NCI-H748 (cell line): ENCODE measurements around the gene ZBTB8B.
A peak's percentile ranks its signal among the peaks of the same experiment; 100 is the strongest.
"Not testable (repeated sequence)": the region's sequence is repeated elsewhere in the genome, so short reads cannot be mapped to it uniquely, and the experiment has no call there.

Source experiments
- DNase-seq: peaks from one replicate; lab custom pipeline; 2025; ENCODE audit not compliant: unreplicated experiment; lab: John Stamatoyannopoulos, UW

ZBTB8B gene

DNA sequence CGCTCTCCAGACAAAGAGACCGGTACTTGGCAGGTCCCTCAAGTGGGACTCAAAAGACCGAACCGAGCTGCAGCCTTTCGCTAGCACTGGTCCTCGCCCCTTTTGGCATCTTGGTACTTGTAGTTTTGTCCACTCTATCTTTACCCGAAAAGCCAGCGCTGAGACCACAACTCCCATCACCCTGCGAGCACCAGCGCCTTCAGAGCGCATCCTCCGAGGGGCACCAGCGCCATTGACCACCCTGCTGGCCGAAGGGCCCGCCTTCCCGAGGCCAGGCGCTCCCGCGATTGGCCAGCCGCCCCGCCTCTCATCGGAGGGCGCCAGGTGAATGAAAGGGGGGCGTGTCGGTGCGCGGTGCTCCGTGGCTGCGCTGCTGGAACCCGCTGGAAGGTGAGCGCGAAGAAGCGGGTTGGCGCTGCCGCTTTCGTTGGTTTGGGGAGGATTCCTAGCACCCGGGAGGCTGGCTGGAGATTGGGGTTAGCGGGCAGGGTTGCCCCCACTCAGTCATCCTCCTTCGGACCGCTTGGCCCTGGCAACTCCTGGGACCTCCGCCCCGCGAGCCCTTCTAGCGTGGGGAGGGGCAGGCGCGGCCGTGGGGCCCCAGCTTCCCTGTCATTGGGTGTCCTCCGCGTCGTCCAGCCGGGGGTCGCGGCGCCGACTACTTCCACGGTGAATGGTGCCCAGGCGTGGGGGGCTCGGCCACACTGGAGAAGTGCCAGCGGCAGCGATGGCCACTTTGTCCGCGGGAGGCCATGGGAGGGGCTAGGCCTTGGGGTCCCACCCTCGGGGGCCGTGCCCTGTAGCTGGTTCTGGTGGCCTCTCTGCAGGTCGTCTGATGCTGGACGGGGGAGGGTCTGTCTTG is at the start of gene ZBTB8B:
TSS of gene ZBTB8B (plus strand) at position 357 of the 862 bp plus-strand sequence. CDS start 5,553 bp downstream, outside the sequence.
- DNase-seq: peak; percentile 95

DNA sequence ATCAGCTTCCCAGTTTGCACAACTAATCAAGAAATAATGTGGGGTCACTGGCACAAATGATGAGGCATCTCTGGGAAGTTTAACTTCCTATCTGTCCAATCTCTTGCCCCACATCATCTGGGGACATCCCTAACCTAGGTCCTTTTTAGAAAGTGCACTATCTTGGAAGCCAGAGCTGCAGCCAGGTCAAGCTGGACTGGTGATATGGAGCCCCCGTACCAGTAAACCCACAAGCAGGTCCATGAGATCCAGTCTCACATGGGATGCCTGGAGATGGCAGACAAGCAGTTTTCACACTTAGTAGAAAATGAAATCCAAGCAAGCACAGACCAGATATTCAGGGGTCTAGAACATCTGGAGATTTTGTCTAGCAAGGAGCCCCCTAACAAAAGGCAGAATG is 43.1 kb upstream of the ZBTB8B start:
- no peak for DNase-seq

DNA sequence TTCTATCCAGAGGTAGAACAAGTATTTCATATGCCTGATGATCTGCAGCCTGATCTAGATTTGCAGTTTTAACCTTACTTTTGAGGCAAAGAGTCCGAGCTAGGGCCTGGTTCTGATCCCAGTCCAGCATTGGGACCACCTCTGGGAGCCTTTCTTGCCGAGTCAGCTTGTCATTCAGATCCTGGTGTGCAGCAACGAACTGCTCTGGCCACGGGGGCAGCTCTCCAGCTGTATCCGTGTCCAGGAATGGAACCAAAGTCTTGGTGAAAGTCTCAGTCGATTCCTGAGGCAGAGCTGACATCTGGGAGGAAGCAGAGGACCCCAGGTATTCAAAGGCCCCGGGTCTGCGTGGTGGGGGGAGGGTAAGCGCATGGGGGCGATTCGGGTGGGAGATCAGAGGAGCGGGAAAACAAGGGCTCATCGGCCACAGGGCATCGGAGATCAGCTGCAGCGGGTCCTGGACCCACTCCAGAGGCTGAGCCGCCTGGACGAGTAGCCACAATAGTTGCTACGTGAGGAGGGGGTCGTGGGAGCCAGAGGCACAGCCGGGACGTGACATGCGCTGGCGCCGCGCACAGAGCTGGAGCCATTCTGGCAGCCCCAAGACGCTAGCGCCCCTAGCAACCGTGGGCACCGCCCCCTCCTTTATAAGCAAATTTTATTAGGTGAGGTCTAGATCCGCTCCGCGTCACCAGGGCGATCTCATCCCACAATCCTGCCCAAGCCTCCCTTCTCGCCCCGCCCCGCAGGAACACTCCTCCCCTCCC is 38.2 kb upstream of the ZBTB8B start:
- peak; percentile 85 for DNase-seq

DNA sequence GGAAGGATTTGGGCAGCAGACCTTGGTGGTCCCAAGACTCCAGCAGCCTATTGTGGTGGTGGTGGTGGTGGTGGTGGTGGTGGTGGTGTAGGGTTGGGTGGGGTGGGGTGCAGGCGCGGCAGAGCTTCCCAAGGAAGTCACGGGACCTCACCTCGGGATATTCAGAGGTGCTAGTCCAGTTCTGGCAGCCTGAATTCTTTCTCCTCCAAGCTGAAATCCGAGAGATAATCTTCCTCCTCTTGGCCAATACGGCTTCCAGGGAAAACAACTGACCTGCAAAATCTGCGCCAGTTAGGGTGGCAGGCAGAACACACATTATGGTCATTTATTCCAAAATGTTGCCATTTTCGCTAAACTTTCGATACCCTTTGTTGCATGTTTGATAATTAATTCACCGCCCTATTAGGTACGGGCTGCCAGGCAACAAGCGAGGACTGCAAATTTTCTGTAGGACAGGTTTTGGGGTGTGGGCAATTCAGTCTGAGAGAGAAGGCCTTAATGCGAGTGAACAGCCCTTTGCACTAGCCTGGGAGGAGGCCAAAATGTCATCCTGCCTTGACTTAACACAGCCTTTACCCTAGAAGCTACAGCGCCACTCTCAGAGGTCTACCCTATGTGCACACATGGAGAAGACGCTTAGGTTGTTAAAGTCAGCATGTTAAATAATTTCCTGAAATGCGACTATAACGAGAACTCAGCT is 37.5 kb upstream of the ZBTB8B start:
- no peak for DNase-seq

DNA sequence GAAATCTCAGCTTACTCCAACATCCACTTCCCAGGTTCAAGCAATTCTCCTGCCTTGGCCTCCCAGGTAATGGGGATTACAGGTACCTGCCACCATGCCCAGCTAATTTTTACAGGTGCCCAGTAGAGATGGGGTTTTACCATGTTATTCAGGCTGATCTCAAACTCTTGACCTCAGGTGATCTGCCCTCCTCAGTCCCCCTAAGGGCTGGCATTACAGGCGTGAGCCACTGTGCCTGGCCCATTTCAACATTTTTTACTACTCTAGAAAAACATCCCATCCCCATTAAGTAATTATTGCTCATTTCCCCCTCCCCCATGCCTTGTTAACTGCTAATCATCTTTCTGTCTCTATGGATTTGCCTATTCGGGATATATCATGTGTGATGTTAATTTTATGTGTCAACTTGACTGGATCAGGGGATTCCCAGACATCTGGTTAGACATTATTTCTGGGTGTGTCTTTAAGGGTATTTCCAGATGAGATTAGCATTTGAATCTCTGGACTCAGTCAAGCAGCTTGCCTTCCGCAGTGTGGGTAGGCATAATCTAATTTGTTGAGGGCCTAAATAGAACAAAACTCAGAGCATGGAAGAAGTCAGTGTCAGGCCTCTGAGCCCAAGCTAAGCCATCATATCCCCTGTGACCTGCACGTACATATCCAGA is 33.0 kb upstream of the ZBTB8B start:
- no peak for DNase-seq

DNA sequence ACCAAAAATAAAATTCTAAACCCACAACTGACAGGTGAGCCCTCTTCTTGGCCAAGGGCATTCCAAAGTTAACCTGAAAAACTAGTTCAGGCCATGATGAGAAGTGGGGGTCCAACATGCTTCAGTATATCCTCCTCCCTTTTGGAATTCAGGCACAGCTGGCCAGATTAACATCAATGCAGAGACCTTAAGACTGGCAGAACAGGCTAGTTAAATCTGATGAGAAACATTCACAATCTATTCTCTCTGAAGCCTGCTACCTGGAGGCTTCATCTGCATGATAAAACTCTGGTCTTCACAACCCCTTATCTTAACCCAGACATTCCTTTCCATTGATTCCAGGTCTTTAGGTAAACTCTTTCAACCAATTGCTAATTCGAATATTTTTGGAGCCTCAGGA is 26.7 kb upstream of the ZBTB8B start:
- no peak for DNase-seq

DNA sequence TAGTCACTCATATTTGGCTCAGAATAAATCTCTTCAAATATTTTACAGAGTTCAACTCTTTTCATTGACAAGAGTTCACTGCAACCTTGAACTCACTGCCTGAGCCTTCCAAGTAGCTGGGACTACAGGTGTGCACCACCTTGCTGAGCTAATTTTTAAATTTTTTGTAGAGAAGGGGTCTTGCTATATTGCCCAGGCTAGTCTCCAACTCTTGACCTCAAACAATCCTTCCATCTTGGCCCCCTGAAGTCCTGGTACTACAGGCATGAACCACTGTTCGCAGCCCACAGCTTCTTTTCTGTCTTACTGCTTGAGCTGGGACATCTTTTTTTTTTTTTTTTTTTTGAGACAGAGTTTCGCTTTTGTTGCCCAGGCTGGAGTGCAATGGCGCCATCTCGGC is 26.1 kb upstream of the ZBTB8B start:
- DNase-seq: not testable (repeated sequence)

DNA sequence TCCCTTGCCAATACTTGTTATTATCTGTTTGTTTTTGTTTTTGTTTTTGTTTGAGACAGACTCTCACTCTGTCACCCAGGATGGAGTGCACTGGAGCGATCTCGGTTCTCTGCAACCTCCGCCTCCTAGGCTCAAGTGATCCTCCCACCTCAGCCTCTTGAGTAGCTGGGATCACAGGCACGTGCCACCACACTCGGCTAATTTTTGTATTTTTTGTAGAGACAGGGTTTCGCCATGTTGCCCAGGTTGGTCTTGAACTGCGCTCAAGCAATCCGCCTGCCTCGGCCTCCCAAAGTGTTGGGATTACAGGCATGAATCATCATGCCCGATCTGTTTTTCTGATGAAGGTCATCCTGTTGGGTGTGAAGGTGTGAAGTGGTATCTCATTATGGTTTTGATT is 23.4 kb upstream of the ZBTB8B start:
- not testable (repeated sequence) for DNase-seq

DNA sequence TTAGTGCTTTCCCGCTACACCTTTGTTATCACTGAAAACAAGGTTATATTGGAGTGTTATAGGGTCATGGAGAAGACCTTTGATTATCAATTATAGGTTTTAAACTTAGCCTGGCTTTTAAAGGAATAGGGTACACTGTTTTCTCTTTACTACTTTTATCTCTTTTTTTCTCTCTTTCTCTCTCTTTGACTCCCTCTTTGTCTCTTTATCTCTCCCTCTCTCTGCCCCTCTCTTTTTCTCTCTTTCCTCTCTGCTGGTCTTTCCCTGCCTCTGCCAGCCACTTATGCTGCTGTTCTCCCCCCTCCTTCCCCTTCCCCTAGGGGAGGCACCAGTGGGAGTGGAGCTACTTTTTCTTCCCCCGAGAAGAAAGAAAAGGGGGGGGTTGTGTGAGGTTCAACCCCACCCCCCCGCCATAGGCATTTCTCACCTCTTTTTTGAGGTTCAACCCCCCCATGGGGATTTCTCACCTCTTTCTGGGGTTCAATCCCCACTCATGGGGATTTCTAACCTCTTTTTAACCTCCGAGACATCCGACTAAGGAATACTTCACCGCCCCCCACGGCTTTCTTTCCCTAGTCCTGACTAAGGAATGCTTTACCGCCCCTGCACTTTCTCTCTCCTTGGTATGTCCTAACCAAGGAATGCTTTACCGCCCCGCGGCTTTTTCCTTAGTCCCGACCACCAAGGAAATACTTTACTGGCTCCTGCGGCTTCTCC is 17.2 kb upstream of the ZBTB8B start:
- no peak for DNase-seq

DNA sequence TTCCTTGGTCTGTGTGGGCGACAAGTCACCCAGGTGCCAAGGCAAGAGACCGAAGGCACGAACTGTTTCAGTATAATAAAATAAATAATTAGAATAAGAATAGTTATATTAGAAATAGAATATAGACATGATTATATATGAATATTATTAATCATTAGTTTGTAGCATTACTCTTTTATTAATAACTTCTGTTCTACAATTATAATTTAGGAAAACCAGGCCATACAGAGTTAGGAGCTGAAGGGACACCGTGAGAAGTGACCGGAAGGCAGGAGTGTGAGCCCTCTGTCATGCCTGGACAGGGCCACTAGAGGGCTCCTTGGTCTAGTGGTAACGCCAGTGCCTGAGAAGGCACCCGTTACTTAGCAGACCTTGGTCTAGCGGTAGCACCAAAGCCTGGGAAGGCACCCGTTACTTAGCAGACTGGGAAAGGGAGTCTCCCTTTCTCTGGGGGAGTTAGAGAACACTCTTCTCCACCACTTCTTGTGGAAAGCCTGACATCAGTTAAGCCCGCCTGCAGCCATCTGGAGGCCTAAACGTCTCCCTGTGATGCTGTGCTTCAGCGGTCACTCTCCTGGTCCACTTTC is 16.6 kb upstream of the ZBTB8B start:
- DNase-seq: peak; percentile 73

DNA sequence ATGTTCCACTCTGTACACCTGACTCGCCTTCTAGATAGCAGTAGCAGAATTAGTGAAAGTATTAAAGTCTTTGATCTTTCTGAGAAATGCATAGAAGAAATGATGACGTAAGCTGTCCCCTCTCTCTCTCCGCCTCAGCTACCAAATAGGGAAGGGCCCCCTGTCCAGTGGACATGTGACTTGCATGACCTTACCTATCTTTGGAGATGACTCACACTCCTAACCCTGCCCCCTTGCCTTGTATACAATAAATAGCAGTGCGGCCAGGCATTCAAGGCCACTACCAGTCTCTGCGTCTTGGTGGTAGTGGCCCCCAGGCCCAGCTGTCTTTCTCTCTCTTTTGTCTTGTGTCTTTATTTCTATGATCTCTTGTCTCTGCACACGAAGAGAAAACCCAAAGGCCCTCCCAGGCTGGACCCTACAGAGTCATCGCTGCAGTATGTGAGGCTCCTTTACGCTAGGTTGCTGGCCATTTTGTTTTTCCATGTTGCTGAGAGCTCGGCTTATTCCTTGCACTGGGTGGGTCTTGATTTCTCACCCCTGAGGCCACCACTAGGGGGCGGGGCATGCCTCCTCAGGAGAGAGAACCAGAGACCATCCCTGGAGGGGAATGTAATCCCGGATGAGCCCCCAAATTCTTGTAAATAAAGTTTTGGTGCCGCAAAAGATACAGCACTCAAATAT is 16.0 kb upstream of the ZBTB8B start:
- DNase-seq: peak; percentile 8

DNA sequence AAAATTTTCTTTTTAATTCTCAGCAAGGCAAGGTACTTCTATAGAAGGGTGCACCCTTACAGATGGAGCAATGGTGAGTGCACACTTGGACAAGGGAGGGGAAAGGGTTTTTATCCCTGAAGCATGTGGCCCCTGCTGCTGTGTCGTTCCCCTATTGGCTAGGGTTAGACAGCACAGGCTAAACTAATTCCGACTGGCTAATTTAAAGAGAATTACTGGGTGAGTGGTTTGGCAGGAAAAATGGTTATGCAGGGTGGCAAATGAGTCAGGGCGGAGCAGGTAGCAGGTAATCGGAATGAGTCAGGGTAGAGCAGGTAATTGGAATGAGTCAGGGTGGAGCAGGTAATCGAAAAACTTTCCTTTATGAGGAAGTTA is 15.4 kb upstream of the ZBTB8B start:
- not testable (repeated sequence) for DNase-seq

DNA sequence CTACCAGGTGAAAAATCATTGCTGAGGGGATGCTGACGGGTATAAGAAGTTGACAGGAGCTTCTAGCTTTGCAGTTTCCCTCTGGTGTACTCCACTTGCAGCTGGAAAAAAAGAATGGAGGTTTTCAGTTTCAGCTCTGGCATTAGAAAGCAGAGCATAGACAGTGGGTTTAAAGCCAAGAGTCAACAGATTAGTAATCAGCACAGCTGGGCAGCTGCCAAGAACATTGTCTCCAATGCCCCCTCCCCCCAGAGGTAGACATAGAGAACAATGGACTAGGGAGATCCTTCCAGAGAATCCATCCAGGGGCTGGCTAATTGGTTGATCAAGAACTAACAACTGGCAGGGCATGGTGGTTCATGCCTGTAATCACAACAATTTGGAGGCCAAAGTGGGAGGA is 10.1 kb upstream of the ZBTB8B start:
- peak; percentile 86 for DNase-seq

DNA sequence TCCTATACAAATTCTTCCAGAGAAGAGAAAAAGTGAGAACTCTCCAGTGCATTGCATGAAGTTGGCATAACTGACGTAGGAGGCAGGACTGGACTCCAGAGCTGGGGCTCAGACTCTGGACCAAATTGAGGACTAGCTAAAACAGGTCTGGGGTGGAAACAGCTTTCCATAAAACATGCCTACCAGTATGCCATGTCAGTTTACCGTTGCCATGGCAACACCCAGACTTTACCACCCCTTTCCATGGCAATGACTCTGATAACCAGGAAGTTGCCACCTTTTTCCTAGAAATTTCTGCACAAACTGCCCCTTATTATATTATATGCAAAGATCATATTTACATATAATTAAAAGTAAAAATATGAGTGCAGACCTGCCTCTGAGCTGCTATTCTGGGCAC is 8.9 kb upstream of the ZBTB8B start:
- DNase-seq: no peak

DNA sequence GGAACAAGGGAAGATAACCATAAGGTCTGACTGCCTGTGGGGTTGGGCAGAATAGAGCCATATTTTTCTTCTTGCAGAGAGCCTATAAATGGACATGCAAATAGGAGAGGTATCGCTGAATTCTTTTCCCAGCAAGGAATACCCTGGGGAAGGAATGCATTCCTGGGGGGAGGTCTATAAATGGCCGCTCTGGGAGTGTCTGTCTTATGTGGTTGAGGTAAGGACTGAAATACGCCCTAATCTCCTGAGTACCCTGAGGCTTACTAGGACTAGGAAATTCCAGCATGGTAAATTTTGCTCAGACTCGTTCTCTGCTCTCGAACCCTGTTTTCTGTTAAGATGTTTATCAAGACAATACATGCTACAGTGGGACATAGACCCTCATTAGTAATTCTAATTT is 6.1 kb upstream of the ZBTB8B start:
- DNase-seq: not testable (repeated sequence)

DNA sequence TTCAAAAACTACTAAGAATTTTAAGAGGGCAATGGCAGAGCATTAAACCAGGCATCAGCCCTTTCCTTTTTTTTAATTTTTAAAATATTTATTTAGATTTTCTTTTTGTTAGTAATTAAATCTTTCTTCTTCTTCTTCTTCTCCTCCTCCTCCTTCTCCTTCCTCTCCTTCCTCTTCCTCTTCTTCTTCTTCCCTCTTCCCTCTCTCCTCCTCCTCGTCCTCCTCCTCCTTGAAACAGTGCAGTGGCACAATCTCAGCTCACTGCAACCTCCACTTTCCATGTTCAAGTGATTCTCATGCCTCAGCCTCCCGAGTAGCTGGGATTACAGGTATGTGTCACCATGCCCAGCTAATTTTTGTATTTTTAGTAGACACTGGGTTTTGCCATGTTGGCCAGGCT is 1.9 kb upstream of the ZBTB8B start:
- not testable (repeated sequence) for DNase-seq

DNA sequence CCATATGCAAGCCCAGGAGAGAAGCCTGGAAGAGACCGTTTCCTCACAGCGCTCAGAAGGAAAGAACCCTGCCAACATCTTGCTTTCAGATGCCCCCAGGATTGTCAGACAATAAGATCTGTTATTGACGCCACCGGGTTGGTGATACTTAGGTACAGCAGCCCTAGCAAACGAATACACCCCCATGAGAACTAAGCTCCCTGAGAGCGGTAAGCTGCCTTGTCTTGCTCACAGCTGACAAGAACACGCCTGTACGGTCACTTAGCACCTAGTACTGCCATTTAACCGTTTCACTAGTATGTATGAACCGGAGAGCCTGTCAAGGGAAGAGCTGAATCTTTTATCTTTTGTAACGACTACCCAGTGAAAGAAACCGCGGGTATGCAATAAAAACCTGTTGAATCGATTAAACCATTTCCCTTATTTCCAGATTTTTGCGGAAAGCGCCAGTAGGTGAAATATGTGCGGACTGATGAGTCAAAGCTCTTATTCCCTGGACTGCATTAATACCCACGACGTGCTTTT is 619 bp upstream of the ZBTB8B start:
- peak; percentile 53 for DNase-seq

DNA sequence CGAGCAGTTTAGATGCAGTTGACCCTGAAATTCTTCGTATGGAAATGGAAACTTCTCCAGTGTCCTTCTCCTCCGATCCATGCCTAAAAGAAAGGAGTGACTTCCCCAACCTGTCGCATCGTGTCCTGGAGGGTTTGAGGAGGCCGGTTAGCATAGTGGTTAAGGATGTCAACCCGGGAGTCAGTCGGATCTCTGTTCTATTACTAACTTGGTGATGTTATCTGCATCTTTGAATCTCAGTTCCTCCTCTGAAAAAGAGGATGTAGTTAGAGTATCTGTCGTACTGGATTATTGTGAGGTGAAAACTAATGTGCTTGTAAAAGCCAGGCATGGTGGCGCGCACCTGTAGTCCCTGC is 684 bp downstream of the ZBTB8B start:
- DNase-seq: no peak

DNA sequence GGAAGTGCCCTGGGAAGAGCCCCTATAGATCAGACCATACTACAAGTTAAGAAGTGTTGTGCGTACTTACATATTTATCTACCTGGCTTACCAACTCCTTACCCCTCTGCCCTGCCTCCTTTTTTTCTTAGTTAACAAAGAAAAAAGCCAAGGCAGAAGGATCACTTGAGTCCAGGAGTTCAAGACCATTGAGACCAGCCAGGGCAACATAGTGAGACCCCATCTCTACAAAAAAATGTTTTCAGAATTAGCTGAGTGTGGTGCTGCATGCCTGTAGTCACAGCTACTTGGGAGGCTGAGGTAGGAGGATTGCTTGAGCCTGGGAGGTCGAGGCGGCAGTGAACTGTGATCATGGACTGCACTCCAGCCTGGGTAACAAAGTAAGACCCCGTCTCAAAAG is 1.9 kb downstream of the ZBTB8B start:
- no peak for DNase-seq
